ENCODE measurements around the gene TCN1.

DNA sequence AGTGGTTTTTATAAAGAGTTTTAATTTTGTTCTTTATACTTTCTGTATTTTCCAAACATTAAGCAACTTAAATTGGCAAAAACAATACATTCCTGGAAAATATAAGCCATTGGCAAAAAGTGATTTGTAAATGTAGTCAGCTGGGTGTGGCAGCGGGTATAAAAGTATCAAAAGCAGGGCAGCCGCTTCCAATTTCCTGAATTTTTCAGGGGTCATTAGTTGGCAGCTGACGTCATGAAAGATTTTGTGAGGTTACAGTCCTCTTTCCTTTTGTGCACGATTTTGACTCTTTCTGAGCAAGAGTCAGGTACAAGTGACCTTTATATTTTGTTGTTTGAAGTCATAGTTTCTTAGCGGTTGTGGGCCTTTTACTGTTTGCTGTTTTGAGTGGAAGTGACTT lies 12.3 kb upstream of the TCN1 start, which contains the start of gene OOSP3:
- TF ChIP-seq, protein P1, sequence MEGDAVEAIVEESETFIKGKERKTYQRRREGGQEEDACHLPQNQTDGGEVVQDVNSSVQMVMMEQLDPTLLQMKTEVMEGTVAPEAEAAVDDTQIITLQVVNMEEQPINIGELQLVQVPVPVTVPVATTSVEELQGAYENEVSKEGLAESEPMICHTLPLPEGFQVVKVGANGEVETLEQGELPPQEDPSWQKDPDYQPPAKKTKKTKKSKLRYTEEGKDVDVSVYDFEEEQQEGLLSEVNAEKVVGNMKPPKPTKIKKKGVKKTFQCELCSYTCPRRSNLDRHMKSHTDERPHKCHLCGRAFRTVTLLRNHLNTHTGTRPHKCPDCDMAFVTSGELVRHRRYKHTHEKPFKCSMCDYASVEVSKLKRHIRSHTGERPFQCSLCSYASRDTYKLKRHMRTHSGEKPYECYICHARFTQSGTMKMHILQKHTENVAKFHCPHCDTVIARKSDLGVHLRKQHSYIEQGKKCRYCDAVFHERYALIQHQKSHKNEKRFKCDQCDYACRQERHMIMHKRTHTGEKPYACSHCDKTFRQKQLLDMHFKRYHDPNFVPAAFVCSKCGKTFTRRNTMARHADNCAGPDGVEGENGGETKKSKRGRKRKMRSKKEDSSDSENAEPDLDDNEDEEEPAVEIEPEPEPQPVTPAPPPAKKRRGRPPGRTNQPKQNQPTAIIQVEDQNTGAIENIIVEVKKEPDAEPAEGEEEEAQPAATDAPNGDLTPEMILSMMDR (IDR thresholded peaks at IDR 0.05; ENCODE audit: low read depth, low read length), result no peak
- TF ChIP-seq EZH2phosphoT487 (IDR thresholded peaks at IDR 0.05; ENCODE audit: low read depth), result no peak

All from OCI-LY3 (cell line).